ENCODE results near the gene TAC1.

DNA sequence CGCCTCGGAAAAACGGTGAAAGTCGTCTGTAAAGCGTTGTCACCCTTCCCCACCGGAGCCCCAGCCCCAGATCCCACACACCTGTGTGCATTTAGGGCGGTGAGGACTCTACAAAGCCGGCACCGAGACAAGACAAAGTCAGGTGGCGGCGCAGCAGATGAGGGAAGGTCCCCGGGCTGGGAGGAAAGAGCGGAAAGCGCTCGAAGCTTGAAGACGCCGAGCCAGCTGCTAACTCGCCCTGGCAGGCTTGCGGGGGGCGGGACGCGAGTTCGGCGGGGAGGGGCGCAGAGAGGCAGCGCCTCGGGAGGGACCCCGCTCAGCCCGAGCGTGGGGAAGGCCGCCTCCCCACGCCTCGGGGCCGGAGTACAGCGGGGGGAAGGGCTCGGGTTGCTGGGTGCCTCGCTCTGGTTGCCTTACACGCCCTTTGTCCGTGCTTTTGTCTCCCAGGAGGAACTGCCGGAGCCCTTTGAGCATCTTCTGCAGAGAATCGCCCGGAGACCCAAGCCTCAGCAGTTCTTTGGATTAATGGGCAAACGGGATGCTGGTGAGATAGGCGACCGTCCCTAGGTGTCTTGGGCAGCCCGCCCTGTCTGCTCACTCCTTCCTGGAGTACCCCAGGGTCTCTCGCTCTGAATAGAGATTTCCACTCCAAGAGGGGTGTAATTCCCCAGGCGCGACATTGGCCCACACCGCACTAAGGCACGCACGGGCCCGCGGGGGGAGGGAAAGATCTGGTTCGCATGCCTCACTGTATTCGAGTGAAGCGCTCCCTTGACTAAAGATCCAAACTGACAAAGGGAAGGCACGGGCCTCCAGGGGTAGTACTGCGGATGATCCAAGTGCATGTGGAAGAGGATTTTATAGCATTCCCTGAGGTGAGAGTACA, 1.6 kb downstream of the TAC1 start:
- TF ChIP-seq, protein P1, sequence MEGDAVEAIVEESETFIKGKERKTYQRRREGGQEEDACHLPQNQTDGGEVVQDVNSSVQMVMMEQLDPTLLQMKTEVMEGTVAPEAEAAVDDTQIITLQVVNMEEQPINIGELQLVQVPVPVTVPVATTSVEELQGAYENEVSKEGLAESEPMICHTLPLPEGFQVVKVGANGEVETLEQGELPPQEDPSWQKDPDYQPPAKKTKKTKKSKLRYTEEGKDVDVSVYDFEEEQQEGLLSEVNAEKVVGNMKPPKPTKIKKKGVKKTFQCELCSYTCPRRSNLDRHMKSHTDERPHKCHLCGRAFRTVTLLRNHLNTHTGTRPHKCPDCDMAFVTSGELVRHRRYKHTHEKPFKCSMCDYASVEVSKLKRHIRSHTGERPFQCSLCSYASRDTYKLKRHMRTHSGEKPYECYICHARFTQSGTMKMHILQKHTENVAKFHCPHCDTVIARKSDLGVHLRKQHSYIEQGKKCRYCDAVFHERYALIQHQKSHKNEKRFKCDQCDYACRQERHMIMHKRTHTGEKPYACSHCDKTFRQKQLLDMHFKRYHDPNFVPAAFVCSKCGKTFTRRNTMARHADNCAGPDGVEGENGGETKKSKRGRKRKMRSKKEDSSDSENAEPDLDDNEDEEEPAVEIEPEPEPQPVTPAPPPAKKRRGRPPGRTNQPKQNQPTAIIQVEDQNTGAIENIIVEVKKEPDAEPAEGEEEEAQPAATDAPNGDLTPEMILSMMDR (conservative IDR thresholded peaks at IDR 0.05): no peak
- TF ChIP-seq EZH2 (IDR thresholded peaks at IDR 0.05; ENCODE audit: low read depth): no peak

Measured in PC-9 (cell line).